Measurements from ENCODE around the gene NUP93.

DNA sequence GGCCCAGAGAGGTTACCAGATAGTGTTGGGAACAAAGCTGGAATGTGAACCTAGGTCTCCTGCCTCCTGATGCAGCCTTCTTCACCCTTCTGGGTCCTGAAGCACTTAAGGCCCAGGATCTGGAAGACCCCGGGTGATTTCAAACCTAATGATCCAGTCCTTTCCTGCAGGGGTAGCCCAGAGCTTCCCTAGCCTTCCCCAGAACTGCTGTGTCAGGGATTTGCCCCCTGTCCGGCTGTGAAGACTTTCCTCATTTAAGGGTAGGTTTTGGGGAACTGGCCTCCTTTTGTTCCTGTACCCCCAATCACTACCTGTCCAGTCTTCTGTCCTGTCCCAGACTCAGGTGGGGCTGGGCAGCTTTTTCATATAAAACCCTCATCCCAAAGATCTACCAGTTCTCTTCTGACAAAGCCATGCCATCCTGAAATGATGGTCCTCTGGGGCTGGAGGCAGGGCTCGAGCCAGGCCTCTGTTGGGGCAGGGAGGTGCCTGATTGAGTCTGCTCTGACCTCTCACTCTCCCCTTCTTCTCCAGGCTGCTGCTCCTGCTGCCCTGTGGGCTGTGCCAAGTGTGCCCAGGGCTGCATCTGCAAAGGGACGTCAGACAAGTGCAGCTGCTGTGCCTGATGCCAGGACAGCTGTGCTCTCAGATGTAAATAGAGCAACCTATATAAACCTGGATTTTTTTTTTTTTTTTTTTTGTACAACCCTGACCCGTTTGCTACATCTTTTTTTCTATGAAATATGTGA lies 46.3 kb upstream of the NUP93 start:
- TF ChIP-seq CTCF (conservative IDR thresholded peaks at IDR 0.05) (no peak), EZH2 (IDR thresholded peaks at IDR 0.05; ENCODE audit: low read depth) (no peak)
